Dedifferentiated amniotic fluid mesenchymal stem cell (primary cell): Measurements from ENCODE around the gene SYNE4.
"Not testable (repeated sequence)": the region's sequence is repeated elsewhere in the genome, so short reads cannot be mapped to it uniquely, and the experiment has no call there.

Experiments used
- DNase-seq: peaks from one replicate; pipeline ENCODE4 v3.0.0-alpha.2; 2016; ENCODE audit errors: extremely low spot score

SYNE4 gene

DNA sequence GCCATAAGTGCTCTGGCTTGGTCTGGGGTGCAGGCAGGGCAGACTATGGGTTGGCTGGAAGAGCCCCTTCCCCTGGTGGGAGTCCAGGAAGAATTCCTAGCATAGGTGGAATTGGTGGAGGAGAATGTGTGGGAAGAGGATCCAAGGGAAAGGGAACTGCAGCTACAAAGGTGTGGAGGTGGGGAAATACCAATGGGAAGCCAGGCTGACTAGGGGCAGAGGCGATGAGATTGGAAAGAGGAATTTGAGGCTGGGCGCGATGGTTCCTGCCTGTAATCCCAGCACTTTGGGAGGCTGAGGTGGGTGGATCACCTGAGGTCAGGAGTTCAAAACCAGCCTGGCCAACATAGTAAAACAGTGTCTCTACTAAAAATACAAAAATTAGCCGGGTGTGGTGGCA, 18.5 kb downstream of the SYNE4 start:
- DNase-seq = no peak

DNA sequence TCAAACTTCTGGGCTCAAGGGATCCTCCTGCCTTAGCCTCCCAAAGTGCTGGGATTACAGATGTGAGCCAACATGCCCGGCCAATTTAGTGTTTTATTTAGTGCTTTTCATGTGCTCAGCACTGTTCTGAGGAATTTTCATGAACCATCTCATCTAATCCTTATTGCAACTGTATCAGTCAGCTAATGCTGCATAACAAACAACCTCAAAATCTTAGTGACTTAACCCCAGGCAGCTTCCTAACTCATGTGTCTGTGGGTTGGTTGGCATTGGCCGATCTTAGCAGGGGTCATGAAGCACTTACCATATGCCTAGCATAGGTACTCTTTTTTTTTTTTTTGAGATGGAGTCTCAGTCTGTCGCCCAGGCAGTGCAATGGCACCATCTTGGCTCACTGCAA, 19.8 kb downstream of the SYNE4 start:
- DNase-seq = no peak

DNA sequence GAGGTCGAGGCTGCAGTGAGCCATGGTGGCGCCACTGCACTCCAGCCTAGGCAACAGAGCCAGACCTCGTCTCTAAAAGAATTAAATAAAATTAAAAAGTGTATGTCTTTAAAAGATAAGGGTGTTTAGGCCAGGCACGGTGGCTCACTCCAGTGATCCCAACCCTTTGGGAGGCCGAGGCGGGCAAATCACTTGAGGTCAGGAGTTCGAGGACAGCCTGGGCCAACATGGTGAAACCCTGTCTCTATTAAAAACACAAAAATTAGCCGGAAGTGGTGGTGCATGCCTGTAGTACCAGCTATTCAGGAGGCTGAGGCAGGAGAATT, 21.1 kb downstream of the SYNE4 start:
- DNase-seq = no peak

DNA sequence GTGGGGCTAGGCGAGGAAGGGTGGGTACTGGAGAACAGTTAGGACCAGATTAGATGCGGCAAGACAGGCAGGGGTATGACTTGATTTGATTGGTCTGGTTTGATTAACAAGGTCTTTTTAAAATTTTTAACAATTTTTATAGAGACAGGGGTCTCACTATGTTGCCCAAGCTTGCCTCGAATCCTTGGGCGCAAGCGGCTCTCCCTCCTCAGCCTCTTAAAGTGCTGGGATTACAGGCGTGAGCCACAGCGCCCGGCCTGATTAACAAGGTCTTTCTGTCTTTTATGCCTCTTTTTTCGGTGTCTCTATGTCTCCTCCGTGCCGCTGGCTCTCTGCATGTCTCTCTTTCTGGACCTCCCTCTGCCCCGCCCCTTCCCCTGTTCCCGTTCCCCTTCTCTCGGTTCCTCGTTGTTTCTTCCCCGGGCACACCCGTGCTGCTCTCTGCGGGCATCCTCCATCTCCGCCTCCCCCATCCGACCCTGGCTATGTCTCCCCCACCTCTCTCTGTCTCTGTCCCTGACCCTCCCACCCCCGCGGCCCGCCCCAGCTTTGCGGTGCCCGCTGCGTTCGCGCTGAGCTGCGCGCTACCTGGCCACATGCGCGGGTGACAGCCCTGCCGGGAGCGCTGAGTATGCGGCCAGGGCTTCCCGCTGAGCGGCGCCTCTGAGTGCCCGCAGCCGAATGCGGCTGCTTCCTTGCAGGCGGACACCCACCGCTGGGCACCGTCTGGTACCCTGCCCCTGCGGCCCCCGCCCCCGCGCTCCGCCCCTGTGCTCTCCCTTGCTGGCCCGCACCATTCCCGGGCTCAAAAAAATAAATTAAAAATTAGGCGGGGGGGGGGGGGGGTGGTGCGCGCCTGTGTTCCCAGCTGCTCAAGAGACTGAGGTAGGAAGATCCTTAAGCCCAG, 21.7 kb downstream of the SYNE4 start:
- DNase-seq = no peak

DNA sequence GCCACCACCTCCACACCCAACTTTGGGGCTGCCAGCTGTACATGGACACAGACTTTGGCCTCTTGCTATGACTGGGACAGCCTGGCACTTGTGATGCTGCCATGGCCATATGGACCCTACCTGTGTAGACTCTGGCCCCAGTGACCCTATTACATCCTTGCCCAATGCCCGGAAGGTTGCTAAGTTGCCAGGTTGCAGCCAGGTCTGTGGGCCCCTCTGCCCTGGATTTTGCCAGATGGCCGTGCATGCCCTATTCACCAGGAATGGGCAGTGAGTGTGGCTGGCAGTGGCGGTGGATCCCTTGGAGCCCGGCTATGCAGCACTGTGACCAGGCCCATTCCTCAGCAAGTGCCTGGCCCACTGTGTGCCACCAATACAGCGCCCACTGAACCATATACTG, 22.5 kb downstream of the SYNE4 start:
- no peak for DNase-seq

DNA sequence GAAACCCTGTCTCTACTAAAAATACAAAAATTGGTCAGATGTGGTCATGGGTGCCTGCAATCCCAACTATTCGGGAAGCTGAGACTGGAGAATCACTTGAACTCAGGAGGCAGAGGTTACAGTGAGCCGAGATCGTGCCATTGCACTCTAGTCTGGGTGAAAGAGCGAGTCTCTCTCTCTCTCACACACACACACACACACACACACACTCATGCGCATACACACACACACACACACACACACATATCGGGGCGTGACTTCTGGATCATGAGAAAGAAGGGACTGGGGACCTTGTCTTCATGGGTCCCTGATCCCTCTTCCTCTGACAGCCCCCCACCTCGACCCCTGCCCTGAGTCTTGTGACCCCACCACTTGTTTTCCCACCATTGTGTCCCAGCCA, 25.4 kb downstream of the SYNE4 start:
- DNase-seq = no peak

DNA sequence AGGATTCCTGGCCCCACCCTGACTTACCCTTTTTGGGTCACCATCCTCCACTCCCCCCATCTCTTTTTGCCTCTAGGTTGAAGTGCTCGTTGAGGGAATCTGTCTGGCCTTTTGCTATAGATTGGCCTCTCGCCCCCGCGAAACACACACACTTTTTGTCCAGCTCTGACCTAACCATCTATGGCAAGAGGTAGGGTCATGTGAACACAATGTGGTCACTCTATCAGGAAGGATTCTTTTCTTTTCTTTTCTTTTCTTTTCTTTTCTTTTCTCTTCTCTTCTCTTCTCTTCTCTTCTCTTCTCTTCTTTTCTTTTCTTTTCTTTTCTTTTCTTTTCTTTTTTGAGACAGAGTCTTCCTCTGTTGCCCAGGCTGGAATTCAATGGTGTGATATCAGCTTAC, 27.6 kb downstream of the SYNE4 start:
- DNase-seq = not testable (repeated sequence)

DNA sequence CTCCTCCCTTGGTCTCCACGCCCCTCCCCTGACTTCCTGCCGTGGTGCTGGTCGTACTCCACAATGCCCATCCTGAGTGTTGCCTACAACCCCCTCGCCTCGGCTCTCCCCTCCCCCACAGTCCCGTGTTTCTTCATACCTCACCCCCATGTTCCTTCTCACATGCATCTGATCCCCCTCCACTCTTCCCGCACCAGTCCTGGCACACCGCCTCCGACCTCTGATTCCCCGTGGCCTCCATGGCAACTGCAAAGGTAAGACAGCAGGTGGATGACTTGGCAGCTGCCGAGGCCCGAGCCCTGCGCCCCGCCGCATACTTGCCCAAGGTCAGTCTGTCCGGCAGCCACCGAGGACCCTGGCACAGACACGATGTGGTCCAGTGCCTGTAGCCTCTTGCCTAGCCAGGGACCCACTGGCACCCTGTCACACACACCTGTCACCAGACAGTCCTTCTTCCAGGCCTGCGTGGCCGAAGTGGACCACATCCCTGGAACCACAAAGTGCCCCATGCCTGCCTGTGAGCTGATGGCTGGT, 29.7 kb downstream of the SYNE4 start:
- DNase-seq = no peak

DNA sequence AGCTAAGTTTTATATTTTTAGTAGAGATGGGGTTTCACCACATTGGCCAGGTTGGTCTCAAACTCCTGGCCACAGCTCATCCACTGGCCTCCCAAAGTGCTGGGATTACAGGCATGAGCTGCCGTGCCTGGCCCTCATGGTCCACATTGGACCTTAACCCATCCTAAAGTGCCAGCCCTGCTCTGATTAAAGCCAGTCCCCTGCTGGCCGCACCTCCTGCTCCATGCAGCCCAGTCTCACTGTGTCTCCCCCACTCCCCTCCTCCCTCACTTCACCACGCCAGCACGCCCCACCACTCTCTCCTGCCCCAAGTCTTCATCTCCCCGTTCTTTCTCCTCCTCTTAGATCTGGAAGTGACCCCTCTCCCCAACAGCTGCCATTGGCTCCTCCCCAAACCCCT, 30.3 kb downstream of the SYNE4 start:
- no peak for DNase-seq

DNA sequence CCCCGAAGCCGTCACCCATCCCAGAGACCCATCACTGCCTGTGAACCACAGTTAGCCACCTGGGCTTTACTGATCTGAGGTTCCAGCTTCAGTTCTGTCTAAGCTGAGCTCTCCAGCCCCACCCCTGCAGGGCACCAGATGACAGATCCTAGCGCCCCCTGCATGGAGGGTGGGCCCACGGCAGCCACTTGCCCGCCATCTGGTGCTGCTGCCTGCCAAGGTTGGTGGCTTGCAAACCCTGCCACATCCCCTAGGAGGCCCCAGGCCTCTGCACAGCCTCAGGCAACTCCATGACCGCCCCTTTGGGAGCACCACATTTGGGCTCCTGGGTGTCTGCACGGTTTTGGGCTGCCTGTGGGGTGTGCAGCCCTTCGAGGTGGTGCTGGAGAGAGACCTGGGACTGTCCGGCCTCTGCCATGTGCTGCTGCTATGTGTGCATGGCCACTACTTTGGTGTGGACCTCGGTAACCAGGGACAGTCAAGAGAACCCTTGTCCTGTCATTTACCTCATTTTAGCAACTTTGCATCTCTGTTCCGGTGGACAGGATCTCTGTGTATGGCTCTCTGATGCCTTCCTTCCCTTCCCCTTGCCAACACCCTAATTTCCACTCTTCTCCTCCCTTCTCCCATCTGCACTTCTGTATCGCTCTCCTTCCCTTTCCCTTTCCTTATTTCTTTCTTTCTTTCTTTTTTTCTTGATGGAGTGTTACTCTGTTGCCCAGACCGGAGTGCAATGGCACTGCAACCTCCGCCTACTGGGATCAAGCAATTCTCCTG, 31.0 kb downstream of the SYNE4 start:
- no peak for DNase-seq

DNA sequence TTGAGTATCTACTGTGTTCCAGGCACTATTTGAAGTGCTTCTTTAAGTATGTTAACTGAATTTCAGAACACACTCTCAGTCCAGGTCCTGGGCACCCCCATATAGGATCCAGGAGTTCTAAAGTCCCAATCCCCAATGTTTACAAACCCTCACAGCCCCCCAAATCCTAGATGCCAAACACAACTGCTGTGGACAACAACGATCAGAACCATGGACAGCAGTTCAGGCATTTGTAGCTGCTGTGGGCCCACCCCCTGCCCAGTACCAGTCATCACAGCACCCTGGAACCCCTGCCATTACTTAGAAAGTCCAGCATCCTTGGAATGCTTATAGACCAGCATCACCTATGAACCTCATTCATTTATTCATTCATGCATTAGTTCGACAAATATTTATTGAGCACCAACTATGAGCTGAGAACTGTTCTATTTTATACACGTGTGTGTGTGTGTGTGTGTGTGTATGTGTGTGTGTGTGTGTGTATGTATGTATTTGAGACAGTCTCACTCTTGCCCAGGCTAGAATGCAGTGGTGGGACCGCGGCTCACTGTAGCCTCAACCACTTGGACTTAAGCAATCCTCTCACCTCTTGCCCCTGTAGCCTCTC, 32.9 kb downstream of the SYNE4 start:
- no peak for DNase-seq

DNA sequence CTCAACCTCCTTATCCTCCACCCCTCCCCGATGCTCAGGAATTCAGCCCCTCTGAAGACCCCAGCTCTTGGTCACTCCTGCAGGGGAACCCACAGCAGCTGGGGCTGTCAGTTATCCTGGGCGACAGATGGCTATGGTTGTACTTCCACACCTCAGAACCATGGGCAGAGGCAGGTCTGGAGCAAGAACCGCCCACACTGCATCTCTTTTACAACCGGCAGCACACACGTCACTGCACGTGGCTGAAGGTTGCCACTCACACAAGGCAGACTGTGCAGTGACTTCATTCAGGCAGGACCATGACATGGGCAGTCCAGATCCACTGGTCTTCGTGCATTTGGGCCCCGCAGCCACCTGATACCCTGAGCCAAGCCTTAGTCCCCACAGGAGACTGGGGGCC, 35.1 kb downstream of the SYNE4 start:
- DNase-seq = no peak

DNA sequence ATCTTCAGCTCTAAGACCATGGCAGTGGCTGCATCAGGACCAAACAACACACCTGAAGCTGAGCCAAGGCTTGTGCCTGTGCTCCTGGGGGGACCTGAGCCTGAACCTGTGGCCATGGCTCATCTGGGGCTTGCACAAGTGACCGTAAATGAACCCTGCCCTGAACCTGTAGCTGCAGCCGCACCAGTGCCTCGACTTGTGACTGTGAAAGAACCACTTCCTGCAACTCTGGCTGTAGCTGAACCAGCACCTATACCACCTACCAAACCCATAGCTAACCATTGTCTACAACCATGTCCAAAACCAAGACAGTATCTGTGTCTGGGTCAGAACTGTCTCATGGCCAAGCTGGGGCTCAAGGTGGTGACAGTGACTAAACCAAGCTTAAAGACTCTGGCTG, 41.8 kb downstream of the SYNE4 start:
- DNase-seq = no peak

DNA sequence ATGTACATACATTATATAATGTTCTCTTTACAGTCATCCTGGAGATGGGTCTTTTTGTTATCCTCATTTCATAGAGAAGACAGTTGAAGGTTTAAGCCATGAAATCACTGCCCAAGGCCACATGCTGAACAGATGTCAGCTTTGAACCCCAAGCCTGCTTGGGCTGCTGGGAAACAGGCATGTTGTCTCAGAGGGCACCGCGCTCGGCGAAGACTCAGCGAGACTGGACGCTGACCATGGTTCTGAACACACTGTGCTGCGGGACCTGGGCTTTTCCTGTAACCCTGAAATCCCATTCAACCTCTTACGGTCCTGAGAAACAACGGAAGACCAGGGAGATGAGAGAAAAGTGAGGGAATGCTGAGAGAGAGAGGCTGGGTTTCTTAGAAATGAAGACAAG, 45.1 kb downstream of the SYNE4 start:
- DNase-seq = no peak

DNA sequence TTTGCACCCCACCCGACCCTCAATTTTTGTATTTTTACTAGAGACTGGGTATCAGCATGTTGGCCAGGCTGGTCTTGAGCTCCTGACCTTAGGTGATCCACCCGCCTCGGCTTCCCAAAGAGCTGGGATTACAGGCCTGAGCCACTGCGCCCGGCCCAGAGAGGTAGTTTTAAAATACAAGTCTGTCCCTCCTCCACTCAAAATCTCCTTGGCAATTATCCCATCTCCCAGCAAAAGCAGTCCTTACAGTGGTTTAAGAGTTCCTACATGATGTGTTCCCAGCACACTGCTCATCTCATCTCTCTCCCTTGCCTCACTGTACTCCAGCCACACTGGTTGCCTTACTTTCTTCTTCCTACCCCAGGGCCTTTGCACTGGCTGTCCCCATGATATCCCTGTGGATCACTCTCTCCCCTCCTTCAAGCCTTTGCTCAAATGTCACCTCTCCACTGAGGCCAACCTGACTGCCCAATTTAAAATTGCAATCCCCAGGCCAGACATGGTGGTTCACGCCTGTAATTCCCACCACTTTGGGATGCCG, 48.1 kb downstream of the SYNE4 start:
- DNase-seq = no peak

DNA sequence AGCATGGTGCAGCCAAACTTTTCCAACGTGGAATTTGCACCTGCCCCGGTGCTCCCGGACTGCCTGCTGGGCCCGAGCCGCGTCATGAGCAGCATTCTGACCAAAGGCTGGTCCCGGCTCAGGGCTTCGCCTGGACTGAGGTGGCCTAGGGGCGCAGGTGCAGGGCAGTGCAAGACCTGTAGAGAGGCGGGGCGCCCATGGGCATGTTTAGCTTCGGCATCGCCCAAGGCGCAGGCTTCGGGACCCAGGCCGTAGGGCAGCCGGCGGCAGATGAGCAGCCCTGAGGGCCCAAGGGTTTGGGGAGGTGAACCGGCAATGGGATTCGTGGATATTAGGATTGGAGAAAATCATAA, 48.7 kb downstream of the SYNE4 start:
- no peak for DNase-seq

DNA sequence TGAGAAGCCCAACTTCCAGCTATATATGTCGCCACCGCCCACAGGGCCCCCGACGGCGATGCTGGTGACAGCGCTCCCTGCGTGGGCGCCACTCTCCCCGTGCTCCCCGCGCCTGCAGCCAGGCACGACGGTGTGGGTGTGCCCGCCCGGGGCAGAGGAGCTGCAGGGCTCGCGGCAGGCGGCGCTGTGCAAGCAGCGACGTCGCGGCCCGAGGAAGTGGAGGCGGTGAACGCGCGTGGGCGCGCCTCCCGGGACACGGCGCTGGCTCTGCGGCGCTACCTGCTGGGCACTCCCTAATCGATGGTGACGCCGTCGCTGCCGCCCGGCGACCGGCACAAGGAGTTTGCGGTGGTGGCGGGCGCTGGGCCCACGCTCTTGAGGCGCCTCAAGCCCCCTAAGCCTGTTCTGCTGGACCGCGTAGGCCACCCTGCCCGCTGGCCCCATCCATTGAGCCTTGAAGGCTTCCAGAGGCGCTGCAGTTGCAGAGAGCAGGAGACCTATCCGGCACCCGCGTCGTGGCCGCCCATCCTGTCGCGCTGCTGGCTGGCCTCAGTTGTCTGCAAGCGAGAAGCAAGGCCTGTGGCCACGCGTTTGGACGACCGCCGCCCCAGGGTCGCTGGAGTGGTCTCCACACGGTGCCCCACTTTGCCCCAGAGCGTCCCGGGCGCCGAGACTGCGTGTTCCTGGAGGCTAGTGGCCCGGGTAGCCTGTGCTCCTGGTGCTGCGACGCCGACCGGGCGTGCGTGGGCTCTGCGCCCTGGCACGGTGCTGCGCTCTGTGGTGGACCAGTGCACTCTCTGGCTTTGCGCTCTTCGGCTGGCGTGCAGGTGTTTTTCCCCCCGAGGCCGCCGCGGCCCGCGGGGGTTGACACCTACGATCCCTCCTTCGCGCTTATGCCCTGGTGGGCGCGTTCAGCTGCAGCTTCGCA, 49.3 kb downstream of the SYNE4 start:
- no peak for DNase-seq

DNA sequence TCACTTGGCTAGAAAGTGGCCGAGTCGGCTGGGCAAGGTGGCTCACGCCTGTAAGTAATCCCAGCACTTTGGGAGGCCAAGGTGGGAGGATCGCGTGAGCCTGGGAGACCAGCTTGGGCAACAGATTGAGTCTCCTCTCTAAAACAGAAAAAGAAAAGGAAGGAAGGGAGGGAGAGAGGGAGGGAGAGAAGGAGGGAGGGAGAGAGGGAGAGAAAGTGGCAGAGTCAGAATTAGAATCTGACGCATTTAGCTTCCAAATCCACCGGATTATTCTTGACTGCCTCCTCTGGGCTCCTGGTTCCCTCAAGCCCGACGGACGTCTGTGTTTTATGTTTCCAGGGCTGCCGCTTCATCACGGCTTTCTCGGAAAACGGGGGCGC, 50.0 kb downstream of the SYNE4 start:
- DNase-seq = no peak

DNA sequence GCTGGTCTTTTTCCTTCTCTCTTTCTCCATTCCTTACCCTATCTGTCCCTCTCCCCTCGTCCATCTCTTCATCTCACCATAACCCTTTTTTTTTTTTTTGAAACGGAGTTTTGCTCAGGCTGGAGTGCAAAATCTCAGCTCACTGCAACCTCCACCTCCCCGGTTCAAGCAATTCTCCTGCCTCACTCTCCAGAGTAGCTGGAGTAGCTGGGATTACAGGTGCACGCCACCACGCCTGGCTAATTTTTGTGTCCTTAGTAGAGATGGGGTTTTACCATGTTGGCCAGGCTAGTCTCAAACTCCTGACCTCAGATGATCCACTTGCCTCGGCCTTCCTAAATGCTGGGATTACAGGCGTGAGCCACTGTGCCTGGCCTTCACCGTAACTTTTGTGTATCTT, 51.2 kb downstream of the SYNE4 start:
- DNase-seq = not testable (repeated sequence)

DNA sequence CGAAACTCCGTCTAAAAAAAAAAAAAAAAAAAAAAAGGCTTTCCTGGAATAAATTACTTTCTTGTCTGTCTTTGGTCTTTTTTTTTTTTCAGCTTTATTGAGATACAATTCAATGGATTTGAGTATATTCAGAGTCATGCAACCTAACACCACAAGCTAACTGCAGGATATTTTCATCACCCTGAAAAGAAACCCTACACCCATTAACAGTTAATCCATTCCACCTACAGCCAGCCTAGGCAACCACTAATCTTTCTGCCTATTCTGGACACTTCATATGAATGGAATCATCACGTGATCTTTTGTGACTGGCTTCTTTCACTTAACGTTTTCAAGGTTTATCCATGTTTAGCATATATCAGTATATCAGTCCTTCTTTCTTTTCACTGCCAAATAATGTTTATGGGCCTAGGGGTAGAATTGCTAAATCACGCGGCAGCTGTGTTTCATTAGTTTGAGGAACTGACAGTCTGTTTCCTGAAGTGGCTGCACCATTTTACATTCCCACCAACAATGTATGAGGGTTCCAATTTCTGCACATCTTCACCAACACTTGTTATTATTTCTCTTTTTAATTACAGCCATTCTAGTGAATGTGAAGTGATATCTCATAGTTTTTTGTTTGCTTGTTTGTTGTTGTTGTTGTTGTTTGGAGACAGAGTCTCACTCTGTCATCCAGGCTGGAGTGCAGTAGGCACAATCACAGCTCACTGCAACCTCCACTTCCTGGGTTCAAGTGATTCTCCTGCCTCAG, 52.6 kb downstream of the SYNE4 start:
- no peak for DNase-seq
